GM10266 (cell line): Measurements from ENCODE around the gene SLC39A11.

Experiments
- DNase-seq: peaks from one replicate; pipeline ENCODE4 v3.0.0; 2012; ENCODE audit errors: extremely low spot score
- CTCF ChIP-seq: IDR thresholded peaks from 2 replicates; pipeline ENCODE4 v1.5.1; 2012; ENCODE audit warnings: mild to moderate bottlenecking, low read depth; ENCODE audit not compliant: control insufficient read depth, insufficient read depth; ENCODE audit errors: missing control alignments

SLC39A11 gene

DNA sequence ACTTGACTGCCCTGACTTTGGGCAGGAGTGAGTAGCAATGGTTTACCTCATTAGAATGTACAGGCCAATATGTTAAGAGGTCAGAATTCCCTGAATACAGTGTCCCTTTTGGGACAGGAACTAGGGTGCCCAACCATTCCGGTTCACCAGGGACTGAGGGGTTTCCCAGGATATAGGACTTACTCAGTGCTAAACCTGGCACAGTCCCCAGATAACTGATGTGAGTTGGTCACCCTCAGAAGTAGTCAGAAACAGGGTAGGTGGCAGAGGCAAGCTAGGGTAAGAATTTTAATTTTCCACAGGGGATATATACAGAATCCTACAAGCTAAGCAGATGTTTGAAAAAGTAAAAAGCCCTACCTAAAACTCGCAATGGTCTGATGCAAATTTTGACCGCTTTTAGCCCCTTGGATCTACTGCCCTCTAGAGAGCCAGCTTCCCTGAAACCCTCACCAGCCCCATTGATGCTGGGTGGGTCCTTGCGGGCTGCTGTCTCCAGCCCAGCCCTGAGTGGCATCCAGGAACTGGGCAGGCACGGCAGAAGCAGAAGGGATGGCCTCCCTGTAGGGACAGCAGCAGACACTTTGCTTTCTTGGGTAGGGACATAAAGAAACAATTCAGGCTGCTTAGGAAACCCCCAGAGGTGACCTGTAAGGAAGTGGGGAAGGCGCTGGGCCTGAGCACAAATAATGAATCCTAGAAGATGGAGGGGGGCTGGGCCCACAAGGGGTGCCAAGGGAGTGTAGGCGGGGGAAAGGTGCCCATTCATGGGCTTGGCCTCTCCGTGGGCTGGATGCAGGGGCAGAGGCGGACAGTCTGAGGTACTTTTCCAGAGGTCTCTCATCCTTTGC, 434.8 kb downstream of the SLC39A11 start:
- DNase-seq, result no peak

DNA sequence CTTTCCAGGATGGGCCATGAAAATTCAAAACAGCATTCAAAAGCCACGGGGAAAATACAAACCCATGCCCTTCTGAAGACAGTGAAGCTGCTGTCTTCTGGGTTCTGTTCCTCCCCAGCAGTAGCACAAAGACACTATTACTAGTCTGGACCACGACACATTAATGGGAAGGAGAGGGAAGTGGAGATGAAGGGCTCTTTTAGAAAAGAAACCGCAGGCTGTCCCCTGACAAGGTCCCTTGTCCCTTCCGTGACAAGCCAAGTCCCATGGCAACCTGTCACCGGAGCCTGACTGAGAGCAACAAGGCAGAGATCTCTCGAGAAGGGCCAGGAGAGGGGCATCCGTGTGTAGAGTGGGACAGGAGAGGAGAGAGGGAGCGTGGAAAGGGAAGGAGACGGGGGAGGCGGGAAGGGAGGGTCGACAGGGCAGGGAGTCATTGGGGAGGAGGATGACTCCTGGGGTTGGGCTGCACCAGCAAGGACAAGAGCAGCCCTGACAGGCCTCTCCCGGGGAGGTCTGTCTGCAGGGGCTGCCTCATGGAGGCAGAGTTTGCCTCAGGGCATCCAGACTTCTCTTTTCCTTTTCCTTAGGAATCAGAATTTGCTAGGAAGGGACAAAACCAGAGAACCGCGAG, 436.2 kb downstream of the SLC39A11 start:
- no peak for DNase-seq
- no peak for TF ChIP-seq CTCF

More for the DNA sequence above, 434.8 kb downstream of the SLC39A11 start:
- no peak for TF ChIP-seq CTCF

- DNase-seq, result no peak
- TF ChIP-seq CTCF, result no peak
Measured at GRCh38 chr17:72654706-72655105, 437.8 kb downstream of the SLC39A11 start.

DNA sequence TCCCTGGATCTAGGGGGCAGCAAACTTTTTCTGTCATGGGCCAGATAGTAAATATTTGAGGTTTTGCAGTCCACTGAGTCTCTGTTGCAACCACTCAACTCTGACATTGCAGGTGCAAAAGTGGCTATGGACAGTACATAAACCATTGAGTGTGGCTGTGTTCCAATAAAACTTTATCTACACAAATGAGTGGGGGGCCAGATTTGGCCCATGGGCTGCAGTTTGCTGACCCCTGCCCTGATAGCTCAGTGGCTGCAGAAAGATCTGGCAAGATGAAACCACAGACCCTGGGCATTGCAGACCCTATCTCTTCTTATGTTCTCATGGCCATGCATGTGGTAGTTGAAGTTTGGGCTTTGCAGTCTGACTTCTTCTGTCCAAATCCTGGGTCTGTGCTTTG, 440.5 kb downstream of the SLC39A11 start:
- DNase-seq, result no peak
- no peak for TF ChIP-seq CTCF

- no peak for DNase-seq
- TF ChIP-seq CTCF, result no peak
Measured at GRCh38 chr17:72648702-72649101, 443.8 kb downstream of the SLC39A11 start.

DNA sequence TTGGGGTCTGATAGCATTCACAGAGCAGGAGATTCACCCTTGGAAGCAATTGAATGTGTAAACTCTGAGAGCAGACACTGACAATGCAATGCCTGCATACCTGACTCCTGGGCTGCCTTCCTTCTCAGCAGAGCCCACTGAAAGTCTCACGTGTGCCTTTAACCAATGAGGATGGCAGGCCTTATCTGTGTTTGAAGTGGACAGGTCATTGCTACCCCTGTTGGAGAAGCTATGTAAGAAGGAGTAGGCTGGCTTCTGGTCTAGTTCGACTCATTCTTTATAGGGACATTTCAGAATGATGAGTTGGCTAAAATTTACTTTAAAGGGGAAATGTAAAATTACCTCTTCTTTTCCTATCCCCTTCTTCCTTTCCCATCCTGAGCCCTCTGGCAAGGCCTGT, 446.3 kb downstream of the SLC39A11 start:
- TF ChIP-seq CTCF, result no peak
- no peak for DNase-seq

GRCh38 chr17:72644492-72644891, 448.0 kb downstream of the SLC39A11 start:
- DNase-seq, result no peak

More at GRCh38 chr17:72644492-72644891, 448.0 kb downstream of the SLC39A11 start:
- no peak for TF ChIP-seq CTCF
